BJ (cell line): Measurements from ENCODE around the gene POLD2. TPM values are rescaled to one million over a fixed set of nuclear protein-coding genes. Genes with fewer than 3 reads are reported as not detected.
A peak's percentile ranks its signal among the peaks of the same experiment; 100 is the strongest.

ENCODE experiments used
- CTCF ChIA-PET: fragments of 350-600 bp; formaldehyde crosslinking; extraction: SDS; loops from one replicate; lab custom pipeline; 2021; ENCODE audit warnings: antibody characterized with exemption, inconsistent platforms; lab: Yijun Ruan, JAX
- POLR2A ChIA-PET: fragments of 300-600 bp; sonication (Branson Sonifier 250); formaldehyde crosslinking; extraction: SDS; loops from one replicate; lab custom pipeline; 2021; ENCODE audit warnings: antibody characterized with exemption; lab: Charles Lee
- DNase-seq: peaks from one replicate; pipeline ENCODE4 v3.0.0-alpha.2; 2011; ENCODE audit warnings: low read depth
- H3K27me3 ChIP-seq: 2 replicates; pipeline ENCODE4 v1.6.0; 2011; ENCODE audit warnings: low read length; ENCODE audit not compliant: control insufficient read depth, insufficient read depth
- H3K36me3 ChIP-seq: 2 replicates; pipeline ENCODE4 v1.5.1; 2011; ENCODE audit warnings: low read length; ENCODE audit not compliant: control insufficient read depth, insufficient read depth
- H3K4me3 ChIP-seq: 2 replicates; pipeline ENCODE4 v1.5.1; 2011; ENCODE audit warnings: low read depth, mild to moderate bottlenecking, control low read depth, low read length
- polyA plus RNA-seq: library from polyadenylated mRNA; depleted of rRNA; stranded (reverse); fragments of >200 nt; gene quantifications from 2 replicates; pipeline ENCODE4 v1.2.3, GENCODE V29; 2011
- TF ChIP-seq, protein P1 (sequence below): IDR thresholded peaks from 2 replicates; pipeline ENCODE4 v1.5.1; 2011; ENCODE audit warnings: low read depth, mild to moderate bottlenecking, control low read depth, inconsistent platforms, low read length, moderate library complexity; ENCODE audit not compliant: insufficient read depth

POLD2 gene
- polyA plus RNA-seq, 1 experiment: 87.2 TPM

DNA sequence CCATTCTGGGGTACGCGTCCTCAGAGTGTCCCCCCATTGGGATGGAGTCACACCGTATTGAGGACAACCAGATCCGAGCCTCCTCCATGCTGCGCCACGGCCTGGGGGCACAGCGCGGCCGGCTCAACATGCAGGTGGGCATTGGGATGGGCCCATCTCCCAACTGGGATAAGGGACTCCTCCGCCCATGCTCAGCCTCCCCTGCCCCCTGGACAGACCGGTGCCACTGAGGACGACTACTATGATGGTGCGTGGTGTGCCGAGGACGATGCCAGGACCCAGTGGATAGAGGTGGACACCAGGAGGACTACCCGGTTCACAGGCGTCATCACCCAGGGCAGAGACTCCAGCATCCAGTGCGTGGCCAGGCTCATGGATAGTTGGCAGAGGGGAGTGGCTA is 13.4 kb downstream of the POLD2 start:
- CTCF ChIA-PET: no interaction called here
- H3K36me3 ChIP-seq: peaks cover 63% of the 10 kb centered on the region
- TF ChIP-seq, protein P1, sequence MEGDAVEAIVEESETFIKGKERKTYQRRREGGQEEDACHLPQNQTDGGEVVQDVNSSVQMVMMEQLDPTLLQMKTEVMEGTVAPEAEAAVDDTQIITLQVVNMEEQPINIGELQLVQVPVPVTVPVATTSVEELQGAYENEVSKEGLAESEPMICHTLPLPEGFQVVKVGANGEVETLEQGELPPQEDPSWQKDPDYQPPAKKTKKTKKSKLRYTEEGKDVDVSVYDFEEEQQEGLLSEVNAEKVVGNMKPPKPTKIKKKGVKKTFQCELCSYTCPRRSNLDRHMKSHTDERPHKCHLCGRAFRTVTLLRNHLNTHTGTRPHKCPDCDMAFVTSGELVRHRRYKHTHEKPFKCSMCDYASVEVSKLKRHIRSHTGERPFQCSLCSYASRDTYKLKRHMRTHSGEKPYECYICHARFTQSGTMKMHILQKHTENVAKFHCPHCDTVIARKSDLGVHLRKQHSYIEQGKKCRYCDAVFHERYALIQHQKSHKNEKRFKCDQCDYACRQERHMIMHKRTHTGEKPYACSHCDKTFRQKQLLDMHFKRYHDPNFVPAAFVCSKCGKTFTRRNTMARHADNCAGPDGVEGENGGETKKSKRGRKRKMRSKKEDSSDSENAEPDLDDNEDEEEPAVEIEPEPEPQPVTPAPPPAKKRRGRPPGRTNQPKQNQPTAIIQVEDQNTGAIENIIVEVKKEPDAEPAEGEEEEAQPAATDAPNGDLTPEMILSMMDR: no peak
- POLR2A ChIA-PET: no interaction called here
- H3K27me3 ChIP-seq: no peaks in the 10 kb centered on the region
- DNase-seq: no peak
- H3K4me3 ChIP-seq: no peak overlapping the region

GRCh38 chr7:44108768-44109750 is 14.3 kb downstream of the POLD2 start:
- Histone ChIP-seq H3K36me3 (peaks cover 60% of the 10 kb centered on the region), H3K4me3 (no peak overlapping the region), H3K27me3 (no peaks in the 10 kb centered on the region)
- POLR2A ChIA-PET: no interaction called here
- DNase-seq: no peak
- CTCF ChIA-PET: interaction anchor here (1.3 kb wide), 1 partner anchor 22 kb away, joined by 5 read pairs; no protein-coding TSS in a partner anchor
- TF ChIP-seq, protein P1: peak; percentile 13; the same call in 1 of the 2 replicates

DNA sequence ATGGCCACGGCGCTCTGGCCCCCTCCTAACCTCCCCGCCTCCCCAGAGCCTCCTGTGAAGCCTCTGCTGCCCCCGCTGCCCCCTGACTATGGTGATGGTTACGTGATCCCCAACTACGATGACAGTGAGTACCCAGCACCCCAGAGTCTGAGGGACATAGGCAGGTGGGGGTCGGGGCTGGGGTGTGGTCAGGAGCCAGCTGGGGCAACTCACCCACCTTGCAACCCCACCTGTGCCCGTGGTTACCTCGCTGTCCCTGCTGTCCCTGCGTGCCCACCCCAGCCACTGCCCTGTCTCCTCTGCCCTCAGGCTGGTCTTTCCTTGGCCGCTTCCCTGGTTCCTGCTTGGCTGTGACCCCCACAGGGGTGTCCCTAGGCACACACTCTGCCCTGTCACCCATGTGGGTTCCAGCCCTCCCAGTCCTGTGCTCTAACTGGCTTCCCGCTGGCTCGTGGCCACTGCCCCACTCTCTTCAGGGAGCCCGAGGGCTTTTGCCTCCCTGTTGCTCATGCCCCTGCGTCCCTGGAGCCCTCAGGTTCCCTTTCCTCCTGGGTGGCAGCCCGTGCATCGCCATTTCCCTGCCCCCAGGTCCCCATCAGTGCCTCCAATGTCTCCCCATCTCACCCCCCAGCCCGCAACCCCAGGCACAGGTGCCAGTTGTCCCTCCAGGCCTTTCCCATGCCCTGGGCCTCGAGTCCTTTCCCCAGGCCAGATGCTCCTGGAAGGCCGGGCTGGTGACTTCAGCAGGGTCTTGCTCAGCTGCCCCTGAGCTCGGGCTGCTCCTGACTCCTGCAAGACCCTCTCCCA is 15.2 kb downstream of the POLD2 start:
- no peak for DNase-seq
- no peaks in the 10 kb centered on the region for H3K27me3 ChIP-seq
- H3K36me3 ChIP-seq: peaks cover 56% of the 10 kb centered on the region
- ChIA-PET CTCF (interaction anchor here (1.3 kb wide), 1 partner anchor 23 kb away, joined by 5 read pairs; no protein-coding TSS in a partner anchor), POLR2A (no interaction called here)
- no peak overlapping the region for H3K4me3 ChIP-seq
- TF ChIP-seq, protein P1: no peak

DNA sequence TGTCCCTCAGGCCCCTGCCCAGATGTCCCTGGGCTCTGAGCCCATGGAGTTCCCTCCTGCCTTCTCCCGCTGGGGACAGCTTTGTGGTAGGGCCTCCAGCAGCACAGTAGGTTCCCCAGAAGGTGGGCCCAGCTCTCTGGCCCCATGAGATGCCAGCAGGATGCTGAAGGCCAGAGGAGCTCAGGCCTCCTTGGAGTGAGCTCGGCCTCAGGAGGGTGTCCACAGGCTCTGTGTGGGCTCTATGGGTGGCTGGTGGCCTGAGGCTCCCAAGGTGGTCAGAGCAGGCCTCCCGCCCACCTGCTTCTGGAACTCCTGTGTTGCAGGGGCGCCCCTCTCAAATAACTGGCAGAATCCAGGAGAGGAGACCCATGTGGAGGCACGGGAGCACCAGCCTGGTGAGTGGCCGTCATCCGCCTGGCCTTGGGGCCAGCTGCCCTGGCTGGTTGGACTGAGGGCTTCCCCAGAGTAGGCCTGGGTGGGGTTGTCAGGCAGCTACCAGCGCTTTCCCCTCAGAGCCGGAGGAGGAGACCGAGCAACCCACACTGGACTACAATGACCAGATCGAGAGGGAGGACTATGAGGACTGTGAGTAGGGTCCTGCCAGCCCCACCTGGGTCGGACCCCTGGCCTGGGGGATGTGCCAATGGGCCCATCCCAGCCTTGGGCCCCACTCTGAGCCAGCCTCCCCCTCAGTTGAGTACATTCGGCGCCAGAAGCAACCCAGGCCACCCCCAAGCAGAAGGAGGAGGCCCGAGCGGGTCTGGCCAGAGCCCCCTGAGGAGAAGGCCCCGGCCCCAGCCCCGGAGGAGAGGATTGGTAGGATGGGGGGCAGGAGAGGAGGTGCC is 16.0 kb downstream of the POLD2 start:
- no peaks in the 10 kb centered on the region for H3K27me3 ChIP-seq
- ChIA-PET POLR2A (no interaction called here), CTCF (interaction anchor here (1.2 kb wide), 1 partner anchor 8 kb away, joined by 4 read pairs; no protein-coding TSS in a partner anchor)
- TF ChIP-seq, protein P1: no peak
- peaks cover 48% of the 10 kb centered on the region for H3K36me3 ChIP-seq
- DNase-seq: no peak
- H3K4me3 ChIP-seq: peak overlapping the region; percentile 7
